ENCODE measurements around the gene COL4A1.

COL4A1 gene

GRCh38 chr13:110107568-110108347 lies 199.2 kb downstream of the COL4A1 start:
- DNase-seq, result no peak

- DNase-seq, result no peak
These were observed 200.2 kb downstream of the COL4A1 start for GRCh38 chr13:110106726-110107125.

DNA sequence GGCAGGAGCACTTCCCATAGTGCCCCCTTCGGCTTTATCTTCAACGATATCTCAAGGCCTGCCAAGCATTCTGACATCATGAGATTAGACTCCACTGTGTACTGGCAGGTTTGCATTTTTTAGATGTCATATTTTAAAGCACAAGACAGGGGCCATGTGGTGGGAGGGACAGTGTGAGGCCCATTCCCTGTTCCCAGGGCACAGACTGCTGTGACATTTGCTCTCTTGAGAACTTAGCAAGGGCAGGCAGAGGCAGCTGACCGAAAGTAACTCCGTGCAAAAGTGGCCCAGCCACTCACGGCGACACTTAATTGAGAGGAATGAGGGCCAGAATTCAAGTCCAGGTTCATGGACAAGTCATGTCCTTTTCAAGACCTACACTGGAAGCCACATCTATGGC lies 201.8 kb downstream of the COL4A1 start:
- DNase-seq, result no peak

DNA sequence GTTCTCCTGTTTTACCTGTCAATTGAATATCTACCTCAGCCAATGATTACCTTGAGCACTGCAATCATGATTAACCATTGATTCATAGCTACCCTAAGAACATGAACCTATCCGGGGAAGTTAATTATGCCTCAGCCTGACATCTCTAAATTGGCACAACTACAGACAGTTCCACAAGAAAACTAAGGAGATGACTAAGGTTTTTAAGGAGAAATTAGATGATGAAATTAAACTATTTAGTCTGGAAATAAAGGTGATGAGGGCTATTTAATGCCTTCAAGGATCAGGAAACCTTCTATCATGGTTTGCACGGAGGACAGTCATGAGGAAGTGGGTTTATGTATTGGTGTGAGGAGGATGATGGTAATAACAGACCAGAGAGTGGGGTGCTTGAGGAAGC lies 203.4 kb downstream of the COL4A1 start:
- no peak for DNase-seq

DNA sequence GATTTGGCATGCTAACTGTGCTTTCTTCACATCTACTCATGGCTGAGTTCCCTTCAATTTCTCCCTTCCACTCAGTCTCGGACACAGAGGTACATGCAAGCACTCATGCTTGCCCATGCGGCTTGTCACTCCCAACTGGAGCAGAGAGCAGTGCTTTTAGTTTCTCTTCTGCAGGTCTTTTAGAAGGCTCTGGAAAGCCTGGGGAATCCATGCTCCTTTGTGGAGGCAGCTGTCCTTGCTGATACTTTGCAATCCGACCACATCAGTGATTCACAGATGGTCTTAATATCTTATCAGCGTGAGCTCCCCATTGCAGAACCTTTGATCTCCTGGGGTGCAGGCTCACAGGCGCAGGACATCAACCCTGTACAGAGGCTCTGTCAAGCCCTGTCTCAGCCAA lies 203.9 kb downstream of the COL4A1 start:
- DNase-seq, result no peak

DNA sequence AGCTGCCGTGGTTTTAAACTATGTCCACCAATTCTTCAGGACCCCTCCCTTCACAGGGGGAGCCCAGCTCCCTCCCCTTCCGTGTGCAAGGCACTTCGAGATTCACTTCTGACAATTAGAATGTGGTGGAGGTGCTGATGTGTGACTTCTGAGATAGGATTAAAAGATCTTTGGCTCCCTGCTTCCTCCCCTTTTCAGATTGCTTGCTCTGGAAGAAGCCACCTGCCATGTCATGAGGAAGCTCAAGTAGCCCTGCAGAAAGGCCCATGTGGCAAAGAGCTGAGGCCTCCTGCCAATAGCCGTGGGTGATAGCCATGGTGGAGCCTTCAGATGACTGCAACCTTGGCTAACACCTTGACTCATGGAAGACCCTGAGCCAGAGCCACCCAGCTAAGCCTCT lies 204.9 kb downstream of the COL4A1 start:
- no peak for DNase-seq

DNA sequence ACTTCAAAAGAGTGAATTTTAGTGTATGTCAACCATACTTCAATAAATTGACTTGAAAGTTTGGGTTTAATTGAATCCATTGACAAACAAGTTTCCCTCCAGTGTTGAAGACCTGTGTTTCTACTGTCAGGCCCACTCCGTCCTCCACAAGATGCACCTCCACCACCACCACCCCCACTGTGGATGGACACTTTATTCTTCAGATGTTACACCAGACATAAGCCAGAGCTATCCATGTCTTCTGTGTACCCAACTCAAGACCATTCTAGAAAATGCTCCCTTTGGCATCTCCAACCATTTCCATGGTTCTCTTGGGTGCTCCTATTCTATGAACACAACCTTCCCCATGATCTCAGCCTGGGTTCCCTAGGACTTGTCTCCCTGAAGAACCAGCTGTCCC lies 207.0 kb downstream of the COL4A1 start:
- DNase-seq, result no peak
